ENCODE results near the gene ZDHHC7. TPM values are rescaled to one million over a fixed set of nuclear protein-coding genes. Genes with fewer than 3 reads are reported as not detected.
A peak's percentile ranks its signal among the peaks of the same experiment; 100 is the strongest.

ZDHHC7 gene
- total and polyA plus RNA-seq, 9 of the 15 experiments (the other 6 are each of a cell fraction or from before 2014, with no cell fraction given): 1.7 to 49.7 (median 37.4) TPM

- TF ChIP-seq CREB3L1 (IDR thresholded peaks at IDR 0.05; ENCODE audit: borderline replicate concordance, low read depth) (peak; percentile 82), E2F1 (CRISPR knock-in tag; IDR thresholded peaks at IDR 0.05) (no peak; the same call in 1 of the 2 replicates), ETV5 (CRISPR knock-in tag; IDR thresholded peaks at IDR 0.05; ENCODE audit: low read depth) (peak; percentile 86), MTA1 (IDR thresholded peaks at IDR 0.05; ENCODE audit: borderline replicate concordance) (peak; percentile 79; the same call in 1 of the 2 replicates), CBFA2T3 (IDR thresholded peaks at IDR 0.05) (no peak), ZNF184 (CRISPR knock-in tag; IDR thresholded peaks at IDR 0.05) (no peak), ZBTB12 (CRISPR knock-in tag; IDR thresholded peaks at IDR 0.05) (peak; percentile 94), CSDE1 (IDR thresholded peaks at IDR 0.05) (peak in 1 of 2 experiments; percentile 88; a peak in 2 of 4 replicates), TSHZ1 (CRISPR knock-in tag; IDR thresholded peaks at IDR 0.05) (no peak), ASH1L (IDR thresholded peaks at IDR 0.05; ENCODE audit: borderline replicate concordance, low read depth, partially characterized antibody) (no peak), SMARCA5 (IDR thresholded peaks at IDR 0.05) (no peak), ZNF408 (CRISPR knock-in tag; IDR thresholded peaks at IDR 0.05; ENCODE audit: low read depth) (no peak), HNRNPH1 (optimal IDR thresholded peaks at IDR 0.05; ENCODE audit: low read depth, low read length) (no peak), CEBPG (CRISPR knock-in tag; IDR thresholded peaks at IDR 0.05) (0 out of 2 replicates have a peak, but pooled peaks have one; percentile 5), CEBPG (tag; conservative IDR thresholded peaks at IDR 0.05 in 1 of 2, IDR thresholded peaks at IDR 0.05 in 1 of 2) (no peak), LEF1 (IDR thresholded peaks at IDR 0.05) (0 out of 2 replicates have a peak, but pooled peaks have one; percentile 12), ZBTB8A (IDR thresholded peaks at IDR 0.05; ENCODE audit: partially characterized antibody) (no peak), ZNF764 (CRISPR knock-in tag; IDR thresholded peaks at IDR 0.05; ENCODE audit: low read depth) (0 out of 2 replicates have a peak, but pooled peaks have one; percentile 31), ZNF561 (CRISPR knock-in tag; conservative IDR thresholded peaks at IDR 0.05) (no peak), ZNF778 (CRISPR knock-in tag; IDR thresholded peaks at IDR 0.05) (no peak), SMARCA4 (IDR thresholded peaks at IDR 0.05) (no peak), PML (IDR thresholded peaks at IDR 0.05; ENCODE audit: low read length) (peak; percentile 90; the same call in 1 of the 2 replicates)
These were observed at the start of gene ZDHHC7 (continued) for GRCh38 chr16:85010931-85011845.

Measured in K562 (cell line).